ENCODE results near the gene XIRP2. TPM values are rescaled to one million over a fixed set of nuclear protein-coding genes. Genes with fewer than 3 reads are reported as not detected.

XIRP2 gene
- total and polyA plus RNA-seq, 2 of the 13 experiments (the other 11 are each of a cell fraction or from before 2014, with no cell fraction given): 0.04 to 0.05 TPM

DNA sequence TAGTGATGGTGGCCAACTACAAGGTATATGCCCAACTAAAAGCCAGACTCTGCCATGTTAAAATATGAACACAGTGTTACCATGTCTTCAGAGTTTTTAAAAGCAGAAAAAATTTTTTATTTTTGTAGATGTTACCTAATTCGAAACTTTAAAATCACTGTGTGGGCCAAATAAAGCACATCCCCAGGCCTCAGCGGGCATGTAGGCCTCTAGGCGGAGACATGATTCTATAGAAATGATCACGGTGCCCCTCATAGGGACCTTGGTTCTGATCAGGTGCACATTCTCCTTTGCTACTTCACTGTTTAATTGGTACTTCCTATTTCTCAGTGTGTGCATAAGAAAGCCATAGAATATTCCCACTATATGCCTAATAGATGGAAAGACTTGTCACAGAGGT, 349.2 kb downstream of the XIRP2 start:
- no peaks in the 10 kb centered on the region for H3K27me3 ChIP-seq (ENCODE audit: control insufficient read depth in 1 of 2, insufficient read depth in 2 of 2, low read length in 2 of 2)
- 25% methylated on average over 4 of the region's 4 CpGs for WGBS (ENCODE audit: low lambda C conversion rate)
- in situ Hi-C loops (cut with HindIII; ENCODE audit: extremely low pct_ligation_motif_present, low pct_unique_long_range_greater_than_20kb): no loop called here

DNA sequence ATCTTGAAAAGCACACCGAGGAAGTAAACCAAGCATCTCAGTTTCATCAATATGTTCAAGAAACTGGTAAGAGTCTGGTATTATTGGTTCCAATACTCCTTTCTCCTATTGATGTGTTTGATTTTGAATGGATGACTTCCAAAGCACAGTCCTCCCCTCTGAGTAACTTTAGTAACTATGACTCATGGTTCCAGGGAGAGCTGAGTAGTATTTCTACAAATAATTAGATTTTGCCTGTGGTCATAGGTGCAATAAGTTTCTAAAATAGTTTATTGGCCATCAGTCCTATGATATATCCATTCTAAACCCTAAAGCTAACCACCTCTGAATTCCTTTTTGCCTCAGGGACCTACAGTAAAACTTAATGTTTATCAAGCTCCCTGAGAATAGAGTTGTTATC, 352.4 kb downstream of the XIRP2 start:
- Histone ChIP-seq H3K9ac (ENCODE audit: insufficient read depth, low read depth, low read length) (no peak overlapping the region), H3K27me3 (ENCODE audit: control insufficient read depth in 1 of 2, insufficient read depth in 2 of 2, low read length in 2 of 2) (no peaks in the 10 kb centered on the region), H2AFZ (ENCODE audit: low read length) (no peak overlapping the region), H3K36me3 (replicated peaks in 1 of 2; ENCODE audit: control insufficient read depth in 1 of 2, insufficient read depth in 2 of 2, low read length in 2 of 2) (no peaks in the 10 kb centered on the region), H4K20me1 (ENCODE audit: insufficient read depth, low read length) (no peaks in the 10 kb centered on the region), H3K79me2 (ENCODE audit: insufficient read depth, low read length) (no peaks in the 10 kb centered on the region), H3K9me3 (ENCODE audit: low read length) (no peaks in the 10 kb centered on the region), H3K4me1 (ENCODE audit: insufficient read depth, low read length) (no peaks in the 10 kb centered on the region), H3K27ac (ENCODE audit: extremely low read length, insufficient read depth, low read length) (no peak overlapping the region), H3K4me2 (ENCODE audit: low read depth, low read length) (no peak overlapping the region), H3K4me3 (replicated peaks in 1 of 3; ENCODE audit: insufficient read depth in 1 of 3, low read depth in 2 of 3, low read length in 3 of 3) (no peak overlapping the region)
- TF ChIP-seq ZNF577 (CRISPR knock-in tag; IDR thresholded peaks at IDR 0.05; ENCODE audit: borderline replicate concordance, low read depth) (no peak), ZNF446 (CRISPR knock-in tag; IDR thresholded peaks at IDR 0.05) (no peak), ZBTB38 (CRISPR knock-in tag; IDR thresholded peaks at IDR 0.05) (no peak), BHLHE40 (IDR thresholded peaks at IDR 0.05; ENCODE audit: low read length) (no peak), ZNF773 (CRISPR knock-in tag; IDR thresholded peaks at IDR 0.05; ENCODE audit: borderline replicate concordance) (no peak), ZNF143 (CRISPR knock-in tag; IDR thresholded peaks at IDR 0.05) (no peak), ZNF12 (CRISPR knock-in tag; IDR thresholded peaks at IDR 0.05) (no peak), ZNF619 (CRISPR knock-in tag; IDR thresholded peaks at IDR 0.05) (no peak), ZSCAN9 (CRISPR knock-in tag; IDR thresholded peaks at IDR 0.05; ENCODE audit: borderline replicate concordance) (no peak), E2F2 (CRISPR knock-in tag; IDR thresholded peaks at IDR 0.05; ENCODE audit: borderline replicate concordance) (no peak), ZNF549 (CRISPR knock-in tag; IDR thresholded peaks at IDR 0.05) (no peak)
- ChIA-PET POLR2A (no interaction called here), CTCF (ENCODE audit: low intra/inter-chr PET ratio, low total read pairs) (no interaction called here)
- FAIRE-seq (no peak), ATAC-seq (no peak), DNase-seq (ENCODE audit: low spot score) (no peak)
- intact Hi-C loops (cut with micrococcal nuclease; ENCODE audit: unreplicated experiment): no loop called here
- BruUV-seq (replicated peaks): no TSS peak
- 3% methylated on average over 1 of the region's 1 CpG for WGBS (ENCODE audit: low lambda C conversion rate)
- in situ Hi-C loops (cut with HindIII; ENCODE audit: extremely low pct_ligation_motif_present, low pct_unique_long_range_greater_than_20kb): no loop called here

More for the DNA sequence above, 349.2 kb downstream of the XIRP2 start:
- CTCF ChIA-PET (ENCODE audit: low intra/inter-chr PET ratio, low total read pairs): no interaction called here
- TF ChIP-seq STAG1 (CRISPR knock-in tag; IDR thresholded peaks at IDR 0.05): 0 out of 2 replicates have a peak, but pooled peaks have one; percentile 20
- no peak for TF ChIP-seq DMTF1 (CRISPR knock-in tag; IDR thresholded peaks at IDR 0.05)
- no peaks in the 10 kb centered on the region for H3K79me2 ChIP-seq (ENCODE audit: insufficient read depth, low read length)
- H3K4me1 ChIP-seq (ENCODE audit: insufficient read depth, low read length): no peaks in the 10 kb centered on the region
- H4K20me1 ChIP-seq (ENCODE audit: insufficient read depth, low read length): no peaks in the 10 kb centered on the region
- POLR2A ChIA-PET: no interaction called here
- DNase-seq (ENCODE audit: low spot score): no peak
- FAIRE-seq: no peak
- intact Hi-C loops (cut with micrococcal nuclease; ENCODE audit: unreplicated experiment): no loop called here
- H3K4me3 ChIP-seq (replicated peaks in 1 of 3; ENCODE audit: insufficient read depth in 1 of 3, low read depth in 2 of 3, low read length in 3 of 3): no peak overlapping the region
- ATAC-seq: no peak
- no peak overlapping the region for H3K9ac ChIP-seq (ENCODE audit: insufficient read depth, low read depth, low read length)
- no peaks in the 10 kb centered on the region for H3K36me3 ChIP-seq (replicated peaks in 1 of 2; ENCODE audit: control insufficient read depth in 1 of 2, insufficient read depth in 2 of 2, low read length in 2 of 2)
- no peaks in the 10 kb centered on the region for H3K9me3 ChIP-seq (ENCODE audit: low read length)
- H2AFZ ChIP-seq (ENCODE audit: low read length): no peak overlapping the region
- no peak overlapping the region for H3K4me2 ChIP-seq (ENCODE audit: low read depth, low read length)
- no peak overlapping the region for H3K27ac ChIP-seq (ENCODE audit: extremely low read length, insufficient read depth, low read length)
- BruUV-seq (replicated peaks): no TSS peak
